Uterus (tissue), 4 donors: ENCODE results near the gene C12orf50. TPM values are rescaled to one million over a fixed set of nuclear protein-coding genes. Genes with fewer than 3 reads are reported as not detected.

ENCODE experiments used
- DNase-seq, 2 donors: peaks; one replicate each; pipeline ENCODE4 v3.0.0-alpha.2; 2019 to 2020
- H3K27ac ChIP-seq, 2 donors: fragments of 200-600 bp; sonication (generic); 1 replicate in 1 of 2; 2 replicates in 1 of 2; pipeline ENCODE4 v1.5.1; 2016 to 2018
- H3K27me3 ChIP-seq, 2 donors: fragments of 200-600 bp; sonication (generic); one replicate each; pipeline ENCODE4 v1.5.1; 2018 to 2019; ENCODE audit warnings: control low read depth in 1 of 2
- H3K36me3 ChIP-seq, 2 donors: fragments of 200-600 bp; sonication (generic); one replicate each; pipeline ENCODE4 v1.5.1; 2019; ENCODE audit warnings: control low read depth in 1 of 2
- H3K4me1 ChIP-seq, 2 donors: fragments of 200-600 bp; sonication (generic); one replicate each; pipeline ENCODE4 v1.5.1; 2018 to 2019; ENCODE audit warnings: control low read depth in 1 of 2
- H3K4me3 ChIP-seq, 2 donors: fragments of 200-600 bp; sonication (generic); 1 replicate in 1 of 2; 2 replicates in 1 of 2; pipeline ENCODE4 v1.5.1; 2018 to 2019; ENCODE audit warnings: mild to moderate bottlenecking in 1 of 2
- H3K9me3 ChIP-seq, 2 donors: fragments of 200-600 bp; sonication (generic); one replicate each; pipeline ENCODE4 v1.5.1; 2019; ENCODE audit warnings: control low read depth in 1 of 2
- CTCF ChIP-seq, 4 experiments: fragments of 200-600 bp in 2 of 4; fragments of 450-650 bp in 2 of 4; sonication (generic) in 2 of 4; IDR thresholded peaks; one replicate each; pipeline ENCODE4 v1.5.1; 2016 to 2019; ENCODE audit warnings: antibody characterized with exemption in 4 of 4, mild to moderate bottlenecking in 2 of 4, moderate library complexity in 1 of 4
- POLR2A ChIP-seq, 2 donors: fragments of 450-650 bp; IDR thresholded peaks; one replicate each; pipeline ENCODE4 v1.6.1; 2016; ENCODE audit warnings: antibody characterized with exemption in 2 of 2, mild to moderate bottlenecking in 1 of 2, moderate library complexity in 1 of 2
- intact Hi-C: fragments of 100-400 bp; cut with DNase I; formaldehyde crosslinking; loops from one replicate; pipeline ENCODE4 v1.15.1; 2023; ENCODE audit warnings: low total_unique reads
- total RNA-seq, 4 donors: library from RNA; depleted of rRNA in 3 of 4; stranded (reverse); fragments of >200 nt in 3 of 4; gene quantifications; one replicate each; pipeline versions ENCODE4 v1.1.0 to v1.2.4, GENCODE V29; 2014 to 2023
- donor health status: DM: yes; HTN: yes; CAD: no.

C12orf50 gene
- total RNA-seq, 4 donors from 2014 or later, result 0.40 to 7.7 TPM; not detected in 2

GRCh38 chr12:88015825-88016224 lies 13.4 kb downstream of the C12orf50 start:
- Histone ChIP-seq H3K27ac (no peak overlapping the region), H3K27me3 (no peaks in the 10 kb centered on the region), H3K4me3 (no peak overlapping the region), H3K9me3 (no peaks in the 10 kb centered on the region), H3K4me1 (no peaks in the 10 kb centered on the region), H3K36me3 (no peaks in the 10 kb centered on the region)
- no peak for DNase-seq
- no peak for TF ChIP-seq CTCF (IDR thresholded peaks at IDR 0.05)
- TF ChIP-seq POLR2A (IDR thresholded peaks at IDR 0.05), result no peak
- intact Hi-C loops, result no loop called here

GRCh38 chr12:88011755-88012154 lies 17.4 kb downstream of the C12orf50 start:
- no peaks in the 10 kb centered on the region for H3K27me3 ChIP-seq
- H3K4me3 ChIP-seq, result no peak overlapping the region
- TF ChIP-seq POLR2A (IDR thresholded peaks at IDR 0.05) (no peak), CTCF (IDR thresholded peaks at IDR 0.05) (no peak)
- no peaks in the 10 kb centered on the region for H3K9me3 ChIP-seq
- no peaks in the 10 kb centered on the region for H3K36me3 ChIP-seq
- DNase-seq, result no peak
- no peak overlapping the region for H3K27ac ChIP-seq
- no peaks in the 10 kb centered on the region for H3K4me1 ChIP-seq
- intact Hi-C loops, result no loop called here

- Histone ChIP-seq H3K4me1 (no peaks in the 10 kb centered on the region), H3K9me3 (no peaks in the 10 kb centered on the region), H3K27me3 (no peaks in the 10 kb centered on the region), H3K4me3 (no peak overlapping the region), H3K27ac (no peak overlapping the region), H3K36me3 (no peaks in the 10 kb centered on the region)
- DNase-seq, result no peak
- TF ChIP-seq POLR2A (IDR thresholded peaks at IDR 0.05) (no peak), CTCF (IDR thresholded peaks at IDR 0.05) (no peak)
- intact Hi-C loops, result no loop called here
Measured at GRCh38 chr12:88006351-88006750, 22.9 kb downstream of the C12orf50 start.

- Histone ChIP-seq H3K27ac (no peak overlapping the region), H3K36me3 (no peaks in the 10 kb centered on the region), H3K27me3 (no peaks in the 10 kb centered on the region), H3K4me3 (no peak overlapping the region), H3K9me3 (no peaks in the 10 kb centered on the region), H3K4me1 (no peaks in the 10 kb centered on the region)
- intact Hi-C loops, result no loop called here
- no peak for DNase-seq
- TF ChIP-seq CTCF (IDR thresholded peaks at IDR 0.05) (no peak), POLR2A (IDR thresholded peaks at IDR 0.05) (no peak)
Measured at GRCh38 chr12:88001327-88001726, 27.9 kb downstream of the C12orf50 start.

- peak; percentile 22 to 30 for DNase-seq
- Histone ChIP-seq H3K36me3 (no peaks in the 10 kb centered on the region), H3K27me3 (no peaks in the 10 kb centered on the region), H3K9me3 (no peaks in the 10 kb centered on the region), H3K27ac (no peak overlapping the region), H3K4me3 (no peak overlapping the region), H3K4me1 (no peaks in the 10 kb centered on the region)
- intact Hi-C loops, result no loop called here
- TF ChIP-seq POLR2A (IDR thresholded peaks at IDR 0.05) (no peak), CTCF (IDR thresholded peaks at IDR 0.05) (peak; percentile 34 to 56 (median 38))
Measured at GRCh38 chr12:87995581-87996178, 33.5 kb downstream of the C12orf50 start.
